Measurements from ENCODE around the gene LNX2.

GRCh38 chr13:27600711-27601110 lies 19.6 kb downstream of the LNX2 start:
- TF ChIP-seq CTCF (IDR thresholded peaks at IDR 0.05; ENCODE audit: borderline replicate concordance, extremely low read depth, low read length, poor library complexity, severe bottlenecking), result no peak
- no peak for TF ChIP-seq EZH2 (IDR thresholded peaks at IDR 0.05; ENCODE audit: borderline replicate concordance, low read depth, low read length, severe bottlenecking)
